HG02763 (cell line): Measurements from ENCODE around the gene SSRP1.

Experiments
- ATAC-seq: cut with Tn5 transposase; IDR thresholded peaks from one replicate; pipeline ENCODE4 v1.9.1; 2021; ENCODE audit warnings: mild to moderate bottlenecking, moderate library complexity; ENCODE audit not compliant: unreplicated experiment

Gene SSRP1

DNA sequence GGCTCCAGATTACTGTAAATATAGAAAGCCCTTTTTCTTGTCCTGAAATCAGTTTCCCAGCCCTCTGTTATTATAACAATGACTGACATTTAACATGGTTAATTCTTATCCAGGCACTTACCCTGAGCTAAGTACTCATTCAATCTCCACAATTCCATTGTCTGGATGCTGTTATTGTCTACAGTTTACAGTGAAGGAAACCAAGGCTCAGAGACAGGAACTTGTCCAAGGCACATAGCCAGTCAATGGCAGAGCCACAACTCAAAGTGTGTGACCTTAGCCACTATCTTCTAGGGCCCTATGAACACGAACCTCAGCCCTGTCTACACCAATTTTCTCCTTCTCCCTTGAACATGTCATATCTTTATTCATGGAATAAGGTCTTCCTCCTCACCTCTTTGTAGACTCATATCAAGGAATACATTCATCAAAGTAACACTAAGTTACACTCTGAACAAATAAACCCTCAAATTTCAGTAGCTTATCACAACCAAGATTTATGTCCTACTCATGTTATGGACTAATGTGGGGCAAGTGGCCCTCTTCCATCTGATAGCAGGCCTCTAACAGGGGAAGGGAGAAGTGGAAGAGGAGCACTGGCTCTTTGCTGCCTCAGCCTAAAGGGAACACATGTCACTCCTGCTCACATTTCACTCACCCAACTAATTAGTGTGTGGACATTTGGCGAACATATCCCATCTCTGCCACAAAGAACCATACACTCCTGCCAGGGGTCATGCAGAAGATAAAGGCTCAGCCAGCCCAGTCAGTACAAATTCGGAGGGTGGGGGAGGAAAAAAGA, 59.3 kb downstream of the SSRP1 start:
- no peak for ATAC-seq
